HG02885 (cell line): ENCODE results near the gene PPP1R16B.
"Not testable (repeated sequence)": the region's sequence is repeated elsewhere in the genome, so short reads cannot be mapped to it uniquely, and the experiment has no call there.

ENCODE experiments used
- ATAC-seq: cut with Tn5 transposase; IDR thresholded peaks from one replicate; pipeline ENCODE4 v1.9.1; 2021; ENCODE audit warnings: mild to moderate bottlenecking; ENCODE audit not compliant: unreplicated experiment, poor library complexity

The PPP1R16B gene

GRCh38 chr20:38790200-38791053 lies 15.1 kb upstream of the PPP1R16B start:
- ATAC-seq = no peak

- no peak for ATAC-seq
Observed at GRCh38 chr20:38791291-38791690, 14.2 kb upstream of the PPP1R16B start.

GRCh38 chr20:38791940-38792339 lies 13.6 kb upstream of the PPP1R16B start:
- no peak for ATAC-seq

- not testable (repeated sequence) for ATAC-seq
Observed at GRCh38 chr20:38794057-38794456, 11.4 kb upstream of the PPP1R16B start.

GRCh38 chr20:38798266-38798665 lies 7.2 kb upstream of the PPP1R16B start:
- ATAC-seq = no peak

GRCh38 chr20:38799203-38799602 lies 6.3 kb upstream of the PPP1R16B start:
- ATAC-seq = no peak

- ATAC-seq = no peak
Observed at GRCh38 chr20:38800882-38801281, 4.6 kb upstream of the PPP1R16B start.

GRCh38 chr20:38804221-38804620 lies 1.3 kb upstream of the PPP1R16B start:
- ATAC-seq = no peak

GRCh38 chr20:38804682-38805501 lies 605 bp upstream of the PPP1R16B start:
- ATAC-seq = no peak

- no peak for ATAC-seq
Observed at GRCh38 chr20:38805958-38806854, 709 bp downstream of the PPP1R16B start.

GRCh38 chr20:38806855-38807655 lies 1.6 kb downstream of the PPP1R16B start:
- peak; percentile 37 for ATAC-seq

GRCh38 chr20:38809942-38810341 lies 4.4 kb downstream of the PPP1R16B start:
- no peak for ATAC-seq

- no peak for ATAC-seq
Observed at GRCh38 chr20:38810926-38811630, 5.6 kb downstream of the PPP1R16B start.

GRCh38 chr20:38811769-38812168 lies 6.3 kb downstream of the PPP1R16B start:
- no peak for ATAC-seq

- no peak for ATAC-seq
Observed at GRCh38 chr20:38812182-38812581, 6.7 kb downstream of the PPP1R16B start.

- no peak for ATAC-seq
Observed at GRCh38 chr20:38812709-38813573, 7.4 kb downstream of the PPP1R16B start.

- ATAC-seq = not testable (repeated sequence)
Observed at GRCh38 chr20:38813574-38813962, 8.1 kb downstream of the PPP1R16B start.

- no peak for ATAC-seq
Observed at GRCh38 chr20:38815446-38815845, 9.9 kb downstream of the PPP1R16B start.
